ENCODE measurements around the gene CARF. TPM values are rescaled to one million over a fixed set of nuclear protein-coding genes. Genes with fewer than 3 reads are reported as not detected.

The CARF gene
- total and polyA plus RNA-seq, 2 donors (not counting 3 experiments of a cell fraction or from before 2014, with no cell fraction given), result 1.0 to 3.7 TPM

DNA sequence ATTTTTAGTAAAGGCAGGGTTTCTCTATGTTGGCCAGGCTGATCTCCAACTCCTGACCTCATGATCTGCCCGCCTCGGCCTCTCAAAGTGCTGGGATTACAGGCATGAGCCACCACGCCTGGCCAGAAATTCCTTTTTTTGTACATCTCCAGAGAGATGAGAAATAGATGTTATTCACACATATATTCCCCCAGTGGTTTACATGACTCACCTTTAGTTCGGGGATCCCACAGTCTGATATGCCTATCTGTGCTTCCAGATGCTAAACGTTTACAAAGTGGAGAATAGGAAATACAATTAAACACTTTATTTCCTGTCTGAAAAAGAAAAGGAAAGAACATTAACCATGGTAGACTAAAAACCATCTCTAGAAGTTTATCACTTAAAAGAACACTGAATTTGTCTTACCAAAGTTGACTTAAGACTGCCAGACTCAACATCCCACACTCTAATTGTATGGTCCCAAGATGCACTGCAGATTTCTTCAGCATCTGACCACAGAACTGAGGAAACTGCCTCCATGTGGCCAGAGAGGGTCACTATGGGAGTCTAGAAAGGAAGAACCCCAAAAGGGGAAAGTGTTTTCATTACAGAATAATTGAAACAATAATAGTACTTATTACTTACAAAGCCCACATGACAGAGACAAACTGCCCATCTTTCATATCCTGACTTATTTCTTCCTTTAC, 27.9 kb upstream of the CARF start:
- Histone ChIP-seq H3K27ac (ENCODE audit: insufficient read depth, low read depth, low read length) (no peak overlapping the region), H3K4me2 (ENCODE audit: insufficient read depth, low read length) (no peak overlapping the region), H4K20me1 (replicated peaks; ENCODE audit: control insufficient read depth, extremely low read depth, insufficient read depth, low read length) (no peaks in the 10 kb centered on the region), H3K36me3 (ENCODE audit: control insufficient read depth in 2 of 2, extremely low read depth in 1 of 2, insufficient read depth in 2 of 2, low read length in 2 of 2) (peaks cover 0 to 2% of the 10 kb centered on the region in 2 experiments), H3K9me1 (replicated peaks; ENCODE audit: control insufficient read depth, extremely low read depth, insufficient read depth, low read length) (no peaks in the 10 kb centered on the region), H3K79me2 (ENCODE audit: control insufficient read depth, insufficient read depth, low read length) (no peaks in the 10 kb centered on the region), H3K4me3 (replicated peaks in 1 of 3; ENCODE audit: insufficient read depth in 1 of 3, low read depth in 1 of 3, low read length in 3 of 3) (no peak overlapping the region), H3K9ac (replicated peaks; ENCODE audit: extremely low read depth, insufficient read depth, low read length) (no peak overlapping the region), H3K9me3 (replicated peaks; ENCODE audit: control insufficient read depth, insufficient read depth, low read length) (no peaks in the 10 kb centered on the region), H3K4me1 (ENCODE audit: control insufficient read depth, extremely low read depth, insufficient read depth, low read length) (peaks cover 3% of the 10 kb centered on the region), H2AFZ (ENCODE audit: low read depth, low read length) (no peak overlapping the region), H3K27me3 (ENCODE audit: control insufficient read depth in 2 of 2, insufficient read depth in 2 of 2, low read length in 2 of 2) (no peaks in the 10 kb centered on the region)
- no peak for TF ChIP-seq JUN (IDR thresholded peaks at IDR 0.05; ENCODE audit: borderline replicate concordance, insufficient read depth, insufficient read length, low read depth)
- no peak for TF ChIP-seq POLR2AphosphoS5 (IDR thresholded peaks at IDR 0.05; ENCODE audit: insufficient read depth, low read depth, low read length)
- TF ChIP-seq, protein P1, sequence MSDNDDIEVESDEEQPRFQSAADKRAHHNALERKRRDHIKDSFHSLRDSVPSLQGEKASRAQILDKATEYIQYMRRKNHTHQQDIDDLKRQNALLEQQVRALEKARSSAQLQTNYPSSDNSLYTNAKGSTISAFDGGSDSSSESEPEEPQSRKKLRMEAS (IDR thresholded peaks at IDR 0.05; ENCODE audit: insufficient read depth, insufficient read length), result no peak
- no peak for TF ChIP-seq EZH2 (IDR thresholded peaks at IDR 0.05; ENCODE audit: borderline replicate concordance, low read depth, low read length, severe bottlenecking)
- no peak for TF ChIP-seq POLR2A (IDR thresholded peaks at IDR 0.05; ENCODE audit: low read depth, low read length)
- no peak for TF ChIP-seq GATA2 (IDR thresholded peaks at IDR 0.05; ENCODE audit: insufficient read depth, insufficient read length, low read depth, low read length)
- TF ChIP-seq MYC (IDR thresholded peaks at IDR 0.05; ENCODE audit: low read depth, low read length), result no peak
- TF ChIP-seq FOS (IDR thresholded peaks at IDR 0.05; ENCODE audit: borderline replicate concordance, insufficient read depth, low read length), result no peak
- DNase-seq (ENCODE audit: low read depth, low spot score) (peak; percentile 7), FAIRE-seq (peak; percentile 73)
- POLR2A ChIA-PET, result no interaction called here
- intact Hi-C loops (cut with micrococcal nuclease), result no loop called here
- no TSS peak for BruUV-seq (replicated peaks)
- CTCF ChIA-PET, result no interaction called here
- dilution Hi-C loops (cut with MboI; ENCODE audit: extremely low pct_ligation_motif_present, low sequenced_read_pairs), result no loop called here

Measured in endothelial cell of umbilical vein (primary cell).